K562 (cell line): Measurements from ENCODE around the gene LRRC37B. TPM values are rescaled to one million over a fixed set of nuclear protein-coding genes. Genes with fewer than 3 reads are reported as not detected.
"Not testable (repeated sequence)": the region's sequence is repeated elsewhere in the genome, so short reads cannot be mapped to it uniquely, and the experiment has no call there.

ENCODE experiments used
- ATAC-seq: fragments of 200-7000 bp; cut with Tn5 transposase; 3 replicates; pipeline ENCODE4 v1.9.1; 2020; ENCODE audit warnings: moderate library complexity
- BruUV-seq: library from RNA; stranded (reverse); fragments of 400-500 nt; replicated peaks from 2 replicates; lab custom pipeline; 2021; lab: Mats Ljungman, UMichigan
- CTCF ChIA-PET: fragments of 300-600 bp; formaldehyde crosslinking; extraction: SDS; loops from one replicate; lab custom pipeline; 2021; ENCODE audit warnings: low intra/inter-chr PET ratio; lab: Yijun Ruan, JAX
- POLR2A ChIA-PET: fragments of 300-600, 350-650 bp; sonication (Branson Sonifier 250); formaldehyde crosslinking; extraction: SDS; loops from one replicate; lab custom pipeline; 2021; ENCODE audit warnings: antibody characterized with exemption, inconsistent platforms; lab: Yijun Ruan, JAX
- DNase-seq, 4 experiments: peaks; one replicate each; pipeline versions ENCODE4 v3.0.0 to v3.0.0-alpha.2; 2011 to 2018; ENCODE audit warnings: low spot score in 3 of 4, mixed read lengths in 3 of 4; ENCODE audit errors: extremely low read depth in 1 of 4
- FAIRE-seq: peaks from 2 replicates; lab custom pipeline; 2011; peaks lifted over from hg19 to GRCh38; lab: Jason Lieb, UNC
- H2AFZ ChIP-seq: 2 replicates; pipeline ENCODE4 v1.6.0; 2011; ENCODE audit warnings: low read depth, low read length, control low read depth, inconsistent platforms
- H3K27ac ChIP-seq: fragments of 200-600 bp; 3 replicates; pipeline ENCODE4 v1.8.0; 2011; ENCODE audit warnings: low read depth, mild to moderate bottlenecking, control low read depth, inconsistent platforms, low read length, moderate library complexity, mixed read lengths; ENCODE audit errors: extremely low read depth
- H3K27me3 ChIP-seq, 2 experiments: fragments of 300-600 bp in 1 of 2; 2 replicates in 1 of 2; 3 replicates in 1 of 2; pipeline versions ENCODE4 v1.6.0 to v1.8.0; 2011; ENCODE audit warnings: inconsistent platforms in 2 of 2, low read length in 2 of 2, mild to moderate bottlenecking in 1 of 2, mixed read lengths in 1 of 2, moderate library complexity in 1 of 2; ENCODE audit not compliant: control insufficient read depth in 2 of 2, insufficient read depth in 2 of 2
- H3K36me3 ChIP-seq: fragments of 300-600 bp; 3 replicates; pipeline ENCODE4 v1.8.0; 2011; ENCODE audit warnings: mild to moderate bottlenecking, low read length, inconsistent platforms; ENCODE audit not compliant: control insufficient read depth, insufficient read depth
- H3K4me1 ChIP-seq, 2 experiments: fragments of 200-600 bp in 1 of 2; replicated peaks in 1 of 2; 2 replicates in 1 of 2; 3 replicates in 1 of 2; pipeline versions ENCODE4 v1.5.1 to v1.8.0; 2011; ENCODE audit warnings: inconsistent platforms in 2 of 2, low read length in 2 of 2, mild to moderate bottlenecking in 1 of 2, mixed read lengths in 1 of 2, moderate library complexity in 1 of 2; ENCODE audit not compliant: control insufficient read depth in 2 of 2, insufficient read depth in 2 of 2
- H3K4me2 ChIP-seq: 2 replicates; pipeline ENCODE4 v1.6.1; 2011; ENCODE audit warnings: low read length, control low read depth, inconsistent platforms, mixed read lengths; ENCODE audit not compliant: insufficient read depth
- H3K4me3 ChIP-seq: fragments of 200-600 bp; sonication (generic), shearing (Covaris generic); 2 replicates; pipeline ENCODE4 v1.5.1; 2016; ENCODE audit warnings: control low read depth, inconsistent platforms
- H3K79me2 ChIP-seq: fragments of 200-600 bp; 3 replicates; pipeline ENCODE4 v1.8.0; 2011; ENCODE audit warnings: low read length, inconsistent platforms; ENCODE audit not compliant: control insufficient read depth, insufficient read depth
- H3K9ac ChIP-seq, 2 experiments: 2 replicates each; pipeline versions ENCODE4 v1.6.0 to v1.6.1; 2011; ENCODE audit warnings: low read depth in 2 of 2, low read length in 2 of 2, control low read depth in 1 of 2, inconsistent platforms in 1 of 2, mild to moderate bottlenecking in 1 of 2, mixed read lengths in 1 of 2; ENCODE audit not compliant: insufficient read depth in 1 of 2
- H3K9me1 ChIP-seq: one replicate; pipeline ENCODE4 v1.6.0; 2011; ENCODE audit warnings: inconsistent platforms, mild to moderate bottlenecking, low read length, moderate library complexity; ENCODE audit not compliant: control insufficient read depth, insufficient read depth
- H3K9me3 ChIP-seq: replicated peaks from 2 replicates; pipeline ENCODE4 v1.5.1; 2011; ENCODE audit warnings: low read depth, low read length, inconsistent platforms; ENCODE audit not compliant: control insufficient read depth, insufficient read depth
- H4K20me1 ChIP-seq: replicated peaks from 2 replicates; pipeline ENCODE4 v1.6.1; 2011; ENCODE audit warnings: low read length, inconsistent platforms, mixed read lengths; ENCODE audit not compliant: control insufficient read depth, insufficient read depth
- WGBS: fragments of 100-300 bp; shearing (Covaris generic); methylation state at CpG from one replicate; pipeline ENCODE4 v1.1.6; 2016; ENCODE audit warnings: low coverage, mixed read lengths; ENCODE audit not compliant: insufficient coverage; ENCODE audit errors: missing lambda C conversion rate; 5-methylcytosine and 5-hydroxymethylcytosine counted together
- in situ Hi-C: fragments of 300-500 bp; cut with MboI; formaldehyde crosslinking; loops from 4 replicates; pipeline ENCODE4 v1.15.0; 2018; ENCODE audit warnings: inconsistent platforms, mixed read lengths
- intact Hi-C: fragments of 100-400 bp; cut with micrococcal nuclease; formaldehyde crosslinking; loops from 2 replicates; pipeline ENCODE4 v1.14.2; 2022
- polyA plus RNA-seq, 8 experiments: library from polyadenylated mRNA; depleted of rRNA in 4 of 8; stranded (reverse) in 5 of 8; unstranded in 3 of 8; fragments of >200 nt; fragmentation: Nextera tagmentation in 2 of 8; fragmentation: Illumina TruSeq in 1 of 8; extraction: Ambion mirVana in 2 of 8; extraction: Trizol in 1 of 8; gene quantifications; 2 replicates each; pipeline versions ENCODE4 v1.2.1 to v1.2.3, GENCODE V29; 2011 to 2014; ENCODE audit warnings: inconsistent platforms in 1 of 8, missing spikeins in 1 of 8
- total RNA-seq, 7 experiments: library from RNA; depleted of rRNA in 6 of 7; stranded (reverse); fragments of >200 nt in 6 of 7; fragmentation: Illumina TruSeq in 2 of 7; extraction: Trizol in 2 of 7; gene quantifications; 2 replicates each; pipeline versions ENCODE4 v1.2.1 to v1.2.3, GENCODE V29; 2011 to 2021; ENCODE audit warnings: low replicate concordance in 1 of 7

The LRRC37B gene
- total and polyA plus RNA-seq, 9 of the 15 experiments (the other 6 are each of a cell fraction or from before 2014, with no cell fraction given), result 2.7 to 19.8 (median 12.4) TPM

GRCh38 chr17:32041306-32041875 lies 34.2 kb downstream of the LRRC37B start:
- H3K4me1 ChIP-seq, H3K9me1 ChIP-seq, DNase-seq, H3K36me3 ChIP-seq, H3K9me3 ChIP-seq, H3K9ac ChIP-seq, POLR2A ChIA-PET, intact Hi-C loops, H3K27ac ChIP-seq, H3K27me3 ChIP-seq, H3K79me2 ChIP-seq, H3K4me3 ChIP-seq, H4K20me1 ChIP-seq, CTCF ChIA-PET, H2AFZ ChIP-seq, H3K4me2 ChIP-seq, ATAC-seq, BruUV-seq, FAIRE-seq: not testable (repeated sequence)
- in situ Hi-C loops, result loop anchor here (10.0 kb wide), 1 partner anchor 1417 kb away; no protein-coding TSS in a partner anchor
- 82% methylated on average over 6 of the region's 19 CpGs for WGBS

- ATAC-seq, H3K9me1 ChIP-seq, H3K4me2 ChIP-seq, H3K4me1 ChIP-seq, H3K36me3 ChIP-seq, DNase-seq, BruUV-seq, FAIRE-seq, H3K27ac ChIP-seq, H3K79me2 ChIP-seq, H3K9me3 ChIP-seq, H3K9ac ChIP-seq, intact Hi-C loops, H4K20me1 ChIP-seq, H3K4me3 ChIP-seq, H2AFZ ChIP-seq, CTCF ChIA-PET, H3K27me3 ChIP-seq, POLR2A ChIA-PET: not testable (repeated sequence)
- WGBS, result 90% methylated on average over 3 of the region's 11 CpGs
- in situ Hi-C loops, result loop anchor here (10.0 kb wide), 1 partner anchor 1417 kb away; no protein-coding TSS in a partner anchor
Measured at GRCh38 chr17:32042266-32042665, 35.1 kb downstream of the LRRC37B start.

- H3K4me2 ChIP-seq, H3K9ac ChIP-seq, H3K9me1 ChIP-seq, H3K4me3 ChIP-seq, H3K9me3 ChIP-seq, BruUV-seq, H3K27ac ChIP-seq, H3K79me2 ChIP-seq, FAIRE-seq, H2AFZ ChIP-seq, H4K20me1 ChIP-seq, H3K27me3 ChIP-seq, H3K4me1 ChIP-seq, DNase-seq, ATAC-seq, intact Hi-C loops, H3K36me3 ChIP-seq, CTCF ChIA-PET, POLR2A ChIA-PET: not testable (repeated sequence)
- 86% methylated on average over 3 of the region's 3 CpGs for WGBS
- in situ Hi-C loops, result loop anchor here (10.0 kb wide), 1 partner anchor 1421 kb away; no protein-coding TSS in a partner anchor
Measured at GRCh38 chr17:32045611-32046010, 38.4 kb downstream of the LRRC37B start.

GRCh38 chr17:32047663-32048062 lies 40.5 kb downstream of the LRRC37B start:
- intact Hi-C loops, H2AFZ ChIP-seq, H3K27me3 ChIP-seq, H3K9me1 ChIP-seq, H3K36me3 ChIP-seq, H3K79me2 ChIP-seq, H3K4me2 ChIP-seq, H3K4me3 ChIP-seq, H3K4me1 ChIP-seq, FAIRE-seq, ATAC-seq, H3K27ac ChIP-seq, H3K9ac ChIP-seq, DNase-seq, H4K20me1 ChIP-seq, POLR2A ChIA-PET, BruUV-seq, H3K9me3 ChIP-seq, CTCF ChIA-PET: not testable (repeated sequence)
- WGBS, result 80% methylated on average over 6 of the region's 6 CpGs
- in situ Hi-C loops, result loop anchor here (10.0 kb wide), 1 partner anchor 1423 kb away; no protein-coding TSS in a partner anchor
